ENCODE results near the gene GALNT8.

The GALNT8 gene

GRCh38 chr12:4816744-4817525 lies 96.7 kb downstream of the GALNT8 start:
- DNase-seq, result no peak
- Histone ChIP-seq H3K4me2 (ENCODE audit: low read length) (no peak overlapping the region), H2BK15ac (replicated peaks; ENCODE audit: low read depth) (no peak overlapping the region), H3K36me3 (ENCODE audit: control insufficient read depth, insufficient read depth, low read length) (no peaks in the 10 kb centered on the region), H2BK5ac (ENCODE audit: low read length) (no peak overlapping the region), H4K5ac (ENCODE audit: low read length) (no peak overlapping the region), H3K4ac (ENCODE audit: low read depth, low read length) (no peak overlapping the region), H3K23ac (ENCODE audit: low read length) (no peak overlapping the region), H3K27ac (ENCODE audit: low read depth, low read length) (no peak overlapping the region), H3K18ac (ENCODE audit: low read length) (no peak overlapping the region), H2AK5ac (ENCODE audit: low read length) (no peak overlapping the region), H3K56ac (ENCODE audit: low read length) (no peak overlapping the region), H3K4me3 (ENCODE audit: low read length) (no peak overlapping the region), H3K79me2 (ENCODE audit: control insufficient read depth, insufficient read depth, low read length) (no peaks in the 10 kb centered on the region), H4K8ac (ENCODE audit: low read depth, low read length) (no peak overlapping the region), H3K4me1 (ENCODE audit: control insufficient read depth, low read depth, low read length) (no peaks in the 10 kb centered on the region), H3K79me1 (ENCODE audit: low read length) (no peaks in the 10 kb centered on the region), H2BK120ac (ENCODE audit: low read depth, low read length) (no peak overlapping the region), H3K9ac (ENCODE audit: low read length) (no peak overlapping the region), H3K27me3 (ENCODE audit: insufficient read depth, low read length, poor library complexity) (no peaks in the 10 kb centered on the region)
- WGBS (ENCODE audit: extremely low coverage, insufficient coverage, low lambda C conversion rate), result no CpG with 5 or more reads among the region's 8 CpGs

- no peak overlapping the region for H2BK15ac ChIP-seq (replicated peaks; ENCODE audit: low read depth)
- no peaks in the 10 kb centered on the region for H3K27me3 ChIP-seq (ENCODE audit: insufficient read depth, low read length, poor library complexity)
- H4K5ac ChIP-seq (ENCODE audit: low read length), result no peak overlapping the region
- H2AK5ac ChIP-seq (ENCODE audit: low read length), result no peak overlapping the region
- H3K56ac ChIP-seq (ENCODE audit: low read length), result no peak overlapping the region
- no peak overlapping the region for H3K4ac ChIP-seq (ENCODE audit: low read depth, low read length)
- H3K18ac ChIP-seq (ENCODE audit: low read length), result no peak overlapping the region
- H3K79me2 ChIP-seq (ENCODE audit: control insufficient read depth, insufficient read depth, low read length), result no peaks in the 10 kb centered on the region
- no peaks in the 10 kb centered on the region for H3K36me3 ChIP-seq (ENCODE audit: control insufficient read depth, insufficient read depth, low read length)
- H3K4me3 ChIP-seq (ENCODE audit: low read length), result no peak overlapping the region
- DNase-seq, result no peak
- WGBS (ENCODE audit: extremely low coverage, insufficient coverage, low lambda C conversion rate), result no CpG with 5 or more reads among the region's 8 CpGs
- H3K4me1 ChIP-seq (ENCODE audit: control insufficient read depth, low read depth, low read length), result no peaks in the 10 kb centered on the region
- H2BK5ac ChIP-seq (ENCODE audit: low read length), result no peak overlapping the region
- H3K27ac ChIP-seq (ENCODE audit: low read depth, low read length), result no peak overlapping the region
- H2BK120ac ChIP-seq (ENCODE audit: low read depth, low read length), result no peak overlapping the region
- H4K8ac ChIP-seq (ENCODE audit: low read depth, low read length), result no peak overlapping the region
- H3K4me2 ChIP-seq (ENCODE audit: low read length), result no peak overlapping the region
- H3K79me1 ChIP-seq (ENCODE audit: low read length), result no peaks in the 10 kb centered on the region
- H3K23ac ChIP-seq (ENCODE audit: low read length), result no peak overlapping the region
- no peak overlapping the region for H3K9ac ChIP-seq (ENCODE audit: low read length)
Observed at GRCh38 chr12:4817880-4818279, 97.7 kb downstream of the GALNT8 start.

GRCh38 chr12:4819654-4820053 lies 99.5 kb downstream of the GALNT8 start:
- H2BK120ac ChIP-seq (ENCODE audit: low read depth, low read length), result no peak overlapping the region
- H2AK5ac ChIP-seq (ENCODE audit: low read length), result no peak overlapping the region
- no peak overlapping the region for H3K23ac ChIP-seq (ENCODE audit: low read length)
- no peak overlapping the region for H4K5ac ChIP-seq (ENCODE audit: low read length)
- no peaks in the 10 kb centered on the region for H3K4me1 ChIP-seq (ENCODE audit: control insufficient read depth, low read depth, low read length)
- no peaks in the 10 kb centered on the region for H3K79me1 ChIP-seq (ENCODE audit: low read length)
- no peaks in the 10 kb centered on the region for H3K27me3 ChIP-seq (ENCODE audit: insufficient read depth, low read length, poor library complexity)
- no peak overlapping the region for H3K4me3 ChIP-seq (ENCODE audit: low read length)
- WGBS (ENCODE audit: extremely low coverage, insufficient coverage, low lambda C conversion rate), result no CpG with 5 or more reads among the region's 7 CpGs
- H3K18ac ChIP-seq (ENCODE audit: low read length), result no peak overlapping the region
- no peaks in the 10 kb centered on the region for H3K79me2 ChIP-seq (ENCODE audit: control insufficient read depth, insufficient read depth, low read length)
- H3K9ac ChIP-seq (ENCODE audit: low read length), result no peak overlapping the region
- H4K8ac ChIP-seq (ENCODE audit: low read depth, low read length), result no peak overlapping the region
- no peak overlapping the region for H3K56ac ChIP-seq (ENCODE audit: low read length)
- H3K4ac ChIP-seq (ENCODE audit: low read depth, low read length), result no peak overlapping the region
- H3K4me2 ChIP-seq (ENCODE audit: low read length), result no peak overlapping the region
- H3K27ac ChIP-seq (ENCODE audit: low read depth, low read length), result no peak overlapping the region
- no peak for DNase-seq
- H2BK5ac ChIP-seq (ENCODE audit: low read length), result no peak overlapping the region
- no peaks in the 10 kb centered on the region for H3K36me3 ChIP-seq (ENCODE audit: control insufficient read depth, insufficient read depth, low read length)
- no peak overlapping the region for H2BK15ac ChIP-seq (replicated peaks; ENCODE audit: low read depth)

GRCh38 chr12:4820971-4821370 lies 100.8 kb downstream of the GALNT8 start:
- H3K27ac ChIP-seq (ENCODE audit: low read depth, low read length), result no peak overlapping the region
- H3K4me3 ChIP-seq (ENCODE audit: low read length), result no peak overlapping the region
- H3K56ac ChIP-seq (ENCODE audit: low read length), result no peak overlapping the region
- H2AK5ac ChIP-seq (ENCODE audit: low read length), result no peak overlapping the region
- no peaks in the 10 kb centered on the region for H3K4me1 ChIP-seq (ENCODE audit: control insufficient read depth, low read depth, low read length)
- no CpG with 5 or more reads among the region's 9 CpGs for WGBS (ENCODE audit: extremely low coverage, insufficient coverage, low lambda C conversion rate)
- no peak overlapping the region for H3K23ac ChIP-seq (ENCODE audit: low read length)
- H2BK5ac ChIP-seq (ENCODE audit: low read length), result no peak overlapping the region
- DNase-seq, result no peak
- H3K79me2 ChIP-seq (ENCODE audit: control insufficient read depth, insufficient read depth, low read length), result no peaks in the 10 kb centered on the region
- H4K5ac ChIP-seq (ENCODE audit: low read length), result no peak overlapping the region
- H3K18ac ChIP-seq (ENCODE audit: low read length), result no peak overlapping the region
- H4K8ac ChIP-seq (ENCODE audit: low read depth, low read length), result no peak overlapping the region
- H2BK15ac ChIP-seq (replicated peaks; ENCODE audit: low read depth), result no peak overlapping the region
- H3K36me3 ChIP-seq (ENCODE audit: control insufficient read depth, insufficient read depth, low read length), result no peaks in the 10 kb centered on the region
- no peak overlapping the region for H3K4ac ChIP-seq (ENCODE audit: low read depth, low read length)
- no peak overlapping the region for H3K9ac ChIP-seq (ENCODE audit: low read length)
- H3K79me1 ChIP-seq (ENCODE audit: low read length), result no peaks in the 10 kb centered on the region
- H3K4me2 ChIP-seq (ENCODE audit: low read length), result no peak overlapping the region
- H3K27me3 ChIP-seq (ENCODE audit: insufficient read depth, low read length, poor library complexity), result no peaks in the 10 kb centered on the region
- no peak overlapping the region for H2BK120ac ChIP-seq (ENCODE audit: low read depth, low read length)

Measured in mesendoderm (in vitro differentiated cells).